Measurements from ENCODE around the gene SMARCD2.
A peak's percentile ranks its signal among the peaks of the same experiment; 100 is the strongest.
"Not testable (repeated sequence)": the region's sequence is repeated elsewhere in the genome, so short reads cannot be mapped to it uniquely, and the experiment has no call there.

SMARCD2 gene

GRCh38 chr17:63847525-63848249 lies 5.2 kb upstream of the SMARCD2 start:
- H3K9ac ChIP-seq (ENCODE audit: low read length) = no peak overlapping the region
- H3K27me3 ChIP-seq (ENCODE audit: control insufficient read depth in 1 of 2, insufficient read depth in 2 of 2, low read length in 2 of 2) = no peaks in the 10 kb centered on the region
- H3K27ac ChIP-seq (ENCODE audit: low read depth, low read length) = no peak overlapping the region
- no peaks in the 10 kb centered on the region for H3K36me3 ChIP-seq (ENCODE audit: insufficient read depth, low read length)
- H3K4me1 ChIP-seq (ENCODE audit: insufficient read depth, low read length) = peaks cover 10% of the 10 kb centered on the region
- no peaks in the 10 kb centered on the region for H3K9me3 ChIP-seq (ENCODE audit: low read length)
- no peak overlapping the region for H3K4me3 ChIP-seq (ENCODE audit: low read depth in 1 of 2, low read length in 2 of 2)

GRCh38 chr17:63845509-63845908 lies 3.0 kb upstream of the SMARCD2 start:
- H3K27ac ChIP-seq (ENCODE audit: low read depth, low read length) = no peak overlapping the region
- H3K4me1 ChIP-seq (ENCODE audit: insufficient read depth, low read length) = peaks cover 20% of the 10 kb centered on the region
- no peaks in the 10 kb centered on the region for H3K9me3 ChIP-seq (ENCODE audit: low read length)
- no peak overlapping the region for H3K4me3 ChIP-seq (ENCODE audit: low read depth in 1 of 2, low read length in 2 of 2)
- H3K36me3 ChIP-seq (ENCODE audit: insufficient read depth, low read length) = no peaks in the 10 kb centered on the region
- no peak overlapping the region for H3K9ac ChIP-seq (ENCODE audit: low read length)
- H3K27me3 ChIP-seq (ENCODE audit: control insufficient read depth in 1 of 2, insufficient read depth in 2 of 2, low read length in 2 of 2) = no peaks in the 10 kb centered on the region

- Histone ChIP-seq H3K4me3 (ENCODE audit: low read depth in 1 of 2, low read length in 2 of 2) (peak overlapping the region in 1 of 2 donors; percentile 63), H3K27ac (ENCODE audit: low read depth, low read length) (peak overlapping the region; percentile 71), H3K9me3 (ENCODE audit: low read length) (no peaks in the 10 kb centered on the region), H3K9ac (ENCODE audit: low read length) (no peak overlapping the region), H3K4me1 (ENCODE audit: insufficient read depth, low read length) (peaks cover 34% of the 10 kb centered on the region), H3K36me3 (ENCODE audit: insufficient read depth, low read length) (no peaks in the 10 kb centered on the region), H3K27me3 (ENCODE audit: control insufficient read depth in 1 of 2, insufficient read depth in 2 of 2, low read length in 2 of 2) (no peaks in the 10 kb centered on the region)
Observed at GRCh38 chr17:63843910-63844677, 1.6 kb upstream of the SMARCD2 start.

GRCh38 chr17:63843387-63843888 lies 953 bp upstream of the SMARCD2 start:
- not testable (repeated sequence) for H3K36me3 ChIP-seq (ENCODE audit: insufficient read depth, low read length); H3K9me3 ChIP-seq (ENCODE audit: low read length); H3K27me3 ChIP-seq (ENCODE audit: control insufficient read depth in 1 of 2, insufficient read depth in 2 of 2, low read length in 2 of 2)
- Histone ChIP-seq H3K4me3 (ENCODE audit: low read depth in 1 of 2, low read length in 2 of 2) (peak overlapping the region; percentile 11 to 63), H3K27ac (ENCODE audit: low read depth, low read length) (peak overlapping the region; percentile 71), H3K9ac (ENCODE audit: low read length) (peak overlapping the region; percentile 43), H3K4me1 (ENCODE audit: insufficient read depth, low read length) (peaks cover 40% of the 10 kb centered on the region)

GRCh38 chr17:63842173-63842539 lies 329 bp downstream of the SMARCD2 start:
- Histone ChIP-seq H3K27ac (ENCODE audit: low read depth, low read length) (peak overlapping the region; percentile 99), H3K36me3 (ENCODE audit: insufficient read depth, low read length) (peaks cover 3% of the 10 kb centered on the region), H3K27me3 (ENCODE audit: control insufficient read depth in 1 of 2, insufficient read depth in 2 of 2, low read length in 2 of 2) (no peaks in the 10 kb centered on the region), H3K4me3 (ENCODE audit: low read depth in 1 of 2, low read length in 2 of 2) (peak overlapping the region; percentile 82 to 90), H3K9me3 (ENCODE audit: low read length) (no peaks in the 10 kb centered on the region), H3K4me1 (ENCODE audit: insufficient read depth, low read length) (peaks cover 53% of the 10 kb centered on the region), H3K9ac (ENCODE audit: low read length) (peak overlapping the region; percentile 87)

GRCh38 chr17:63841350-63842172 lies 924 bp downstream of the SMARCD2 start:
- peak overlapping the region; percentile 87 for H3K9ac ChIP-seq (ENCODE audit: low read length)
- no peaks in the 10 kb centered on the region for H3K27me3 ChIP-seq (ENCODE audit: control insufficient read depth in 1 of 2, insufficient read depth in 2 of 2, low read length in 2 of 2)
- peak overlapping the region; percentile 99 for H3K27ac ChIP-seq (ENCODE audit: low read depth, low read length)
- H3K4me1 ChIP-seq (ENCODE audit: insufficient read depth, low read length) = peaks cover 56% of the 10 kb centered on the region
- H3K9me3 ChIP-seq (ENCODE audit: low read length) = no peaks in the 10 kb centered on the region
- H3K4me3 ChIP-seq (ENCODE audit: low read depth in 1 of 2, low read length in 2 of 2) = peak overlapping the region; percentile 82 to 90
- peaks cover 8% of the 10 kb centered on the region for H3K36me3 ChIP-seq (ENCODE audit: insufficient read depth, low read length)

- peak overlapping the region; percentile 82 to 90 for H3K4me3 ChIP-seq (ENCODE audit: low read depth in 1 of 2, low read length in 2 of 2)
- no peaks in the 10 kb centered on the region for H3K27me3 ChIP-seq (ENCODE audit: control insufficient read depth in 1 of 2, insufficient read depth in 2 of 2, low read length in 2 of 2)
- peaks cover 56% of the 10 kb centered on the region for H3K4me1 ChIP-seq (ENCODE audit: insufficient read depth, low read length)
- H3K9ac ChIP-seq (ENCODE audit: low read length) = peak overlapping the region; percentile 87
- H3K27ac ChIP-seq (ENCODE audit: low read depth, low read length) = peak overlapping the region; percentile 99
- H3K36me3 ChIP-seq (ENCODE audit: insufficient read depth, low read length) = peaks cover 16% of the 10 kb centered on the region
- H3K9me3 ChIP-seq (ENCODE audit: low read length) = no peaks in the 10 kb centered on the region
Observed at GRCh38 chr17:63840591-63841349, 1.7 kb downstream of the SMARCD2 start.

GRCh38 chr17:63838631-63839171 lies 3.8 kb downstream of the SMARCD2 start:
- H3K4me1 ChIP-seq (ENCODE audit: insufficient read depth, low read length) = peaks cover 47% of the 10 kb centered on the region
- H3K4me3 ChIP-seq (ENCODE audit: low read depth in 1 of 2, low read length in 2 of 2) = peak overlapping the region in 1 of 2 donors; percentile 57
- peaks cover 37% of the 10 kb centered on the region for H3K36me3 ChIP-seq (ENCODE audit: insufficient read depth, low read length)
- H3K27ac ChIP-seq (ENCODE audit: low read depth, low read length) = peak overlapping the region; percentile 77
- H3K9me3 ChIP-seq (ENCODE audit: low read length) = no peaks in the 10 kb centered on the region
- H3K27me3 ChIP-seq (ENCODE audit: control insufficient read depth in 1 of 2, insufficient read depth in 2 of 2, low read length in 2 of 2) = no peaks in the 10 kb centered on the region
- H3K9ac ChIP-seq (ENCODE audit: low read length) = peak overlapping the region; percentile 37

- Histone ChIP-seq H3K36me3 (ENCODE audit: insufficient read depth, low read length) (peaks cover 43% of the 10 kb centered on the region), H3K27me3 (ENCODE audit: control insufficient read depth in 1 of 2, insufficient read depth in 2 of 2, low read length in 2 of 2) (no peaks in the 10 kb centered on the region), H3K27ac (ENCODE audit: low read depth, low read length) (peak overlapping the region; percentile 77), H3K4me3 (ENCODE audit: low read depth in 1 of 2, low read length in 2 of 2) (peak overlapping the region in 1 of 2 donors; percentile 57), H3K9me3 (ENCODE audit: low read length) (no peaks in the 10 kb centered on the region), H3K9ac (ENCODE audit: low read length) (no peak overlapping the region), H3K4me1 (ENCODE audit: insufficient read depth, low read length) (peaks cover 46% of the 10 kb centered on the region)
Observed at GRCh38 chr17:63837962-63838600, 4.4 kb downstream of the SMARCD2 start.

- H3K4me3 ChIP-seq (ENCODE audit: low read depth in 1 of 2, low read length in 2 of 2) = no peak overlapping the region
- no peaks in the 10 kb centered on the region for H3K9me3 ChIP-seq (ENCODE audit: low read length)
- H3K36me3 ChIP-seq (ENCODE audit: insufficient read depth, low read length) = peaks cover 49% of the 10 kb centered on the region
- H3K9ac ChIP-seq (ENCODE audit: low read length) = no peak overlapping the region
- H3K27ac ChIP-seq (ENCODE audit: low read depth, low read length) = peak overlapping the region; percentile 77
- no peaks in the 10 kb centered on the region for H3K27me3 ChIP-seq (ENCODE audit: control insufficient read depth in 1 of 2, insufficient read depth in 2 of 2, low read length in 2 of 2)
- H3K4me1 ChIP-seq (ENCODE audit: insufficient read depth, low read length) = peaks cover 46% of the 10 kb centered on the region
Observed at GRCh38 chr17:63837480-63837879, 5.0 kb downstream of the SMARCD2 start.

All from muscle layer of colon (tissue), 2 donors.